ENCODE measurements around the gene NGFR. TPM values are rescaled to one million over a fixed set of nuclear protein-coding genes. Genes with fewer than 3 reads are reported as not detected.

NGFR gene
- total RNA-seq, 1 donor from 2014 or later, result 334 TPM

- DNase-seq (ENCODE audit: low read depth, low spot score), result no peak
- TF ChIP-seq CTCF (conservative IDR thresholded peaks at IDR 0.05), result no peak
- Mint-ChIP-seq H3K27ac (ENCODE audit: unreplicated experiment) (no peak overlapping the region), H3K4me1 (peaks cover 72% of the 10 kb centered on the region), H3K9me3 (no peaks in the 10 kb centered on the region), H3K27me3 (ENCODE audit: low read depth) (peaks cover 25% of the 10 kb centered on the region), H3K4me3 (no peak overlapping the region), H3K36me3 (ENCODE audit: low read depth) (no peaks in the 10 kb centered on the region)
Measured at GRCh38 chr17:49480836-49481615, 14.1 kb upstream of the NGFR start.

- H3K4me1 Mint-ChIP-seq, result peaks cover 77% of the 10 kb centered on the region
- H3K36me3 Mint-ChIP-seq (ENCODE audit: low read depth), result no peaks in the 10 kb centered on the region
Measured at GRCh38 chr17:49482144-49482817, 12.8 kb upstream of the NGFR start.

DNA sequence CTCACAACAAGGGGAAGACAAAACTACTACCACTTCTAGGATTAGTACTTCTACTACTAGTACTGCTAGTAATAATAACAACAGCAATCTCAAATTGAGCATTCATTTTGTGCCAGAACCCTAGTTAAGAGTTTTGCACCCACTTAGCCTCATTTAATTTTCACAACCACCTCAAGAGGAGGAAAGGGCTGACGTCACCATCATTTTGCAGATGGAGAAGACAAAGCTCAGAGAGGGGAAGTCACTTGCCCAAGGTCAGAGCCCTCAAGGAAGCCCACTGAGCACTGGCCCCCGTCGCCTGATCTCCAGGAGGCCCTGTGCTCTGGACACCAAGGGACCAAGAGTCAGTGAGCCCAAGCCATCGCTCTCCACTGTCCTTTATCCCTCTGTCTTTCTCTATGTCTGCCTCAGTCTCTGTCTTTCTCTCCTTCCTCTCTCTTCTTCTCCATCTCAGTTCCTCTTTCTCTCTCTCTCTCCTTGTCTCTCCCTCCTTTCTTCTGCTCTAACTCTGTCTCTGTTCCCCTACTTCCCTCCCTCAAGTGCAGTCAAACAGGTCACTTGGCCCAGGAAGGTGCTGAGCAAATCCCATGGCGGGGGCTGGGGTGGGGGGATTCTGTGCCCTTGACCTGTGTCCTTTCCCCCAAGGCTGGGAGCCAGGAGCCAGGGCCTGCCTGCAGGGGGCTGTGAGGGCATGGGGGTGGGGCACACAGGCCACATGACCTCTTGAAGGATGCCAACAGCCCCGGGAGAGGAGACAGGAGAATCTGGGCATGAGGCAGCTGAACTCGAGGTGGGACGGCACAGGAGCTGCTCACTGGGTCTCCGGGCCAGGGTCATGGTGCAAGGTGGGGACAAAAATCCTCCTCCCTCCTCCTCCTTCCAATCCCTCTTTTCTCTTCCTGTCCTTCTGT is 11.2 kb upstream of the NGFR start:
- TF ChIP-seq CTCF (conservative IDR thresholded peaks at IDR 0.05), result no peak
- Mint-ChIP-seq H3K4me3 (no peak overlapping the region), H3K27ac (ENCODE audit: unreplicated experiment) (peak overlapping the region; percentile 97), H3K36me3 (ENCODE audit: low read depth) (no peaks in the 10 kb centered on the region), H3K4me1 (peaks cover 83% of the 10 kb centered on the region), H3K9me3 (no peaks in the 10 kb centered on the region), H3K27me3 (ENCODE audit: low read depth) (peaks cover 23% of the 10 kb centered on the region)
- no peak for DNase-seq (ENCODE audit: low read depth, low spot score)

More at GRCh38 chr17:49482144-49482817, 12.8 kb upstream of the NGFR start:
- no peak overlapping the region for H3K27ac Mint-ChIP-seq (ENCODE audit: unreplicated experiment)
- peaks cover 28% of the 10 kb centered on the region for H3K27me3 Mint-ChIP-seq (ENCODE audit: low read depth)
- TF ChIP-seq CTCF (conservative IDR thresholded peaks at IDR 0.05), result no peak
- DNase-seq (ENCODE audit: low read depth, low spot score), result no peak
- no peaks in the 10 kb centered on the region for H3K9me3 Mint-ChIP-seq
- H3K4me3 Mint-ChIP-seq, result no peak overlapping the region

GRCh38 chr17:49484588-49484987 is 10.5 kb upstream of the NGFR start:
- peaks cover 21% of the 10 kb centered on the region for H3K27me3 Mint-ChIP-seq (ENCODE audit: low read depth)
- H3K4me1 Mint-ChIP-seq, result peaks cover 80% of the 10 kb centered on the region
- TF ChIP-seq CTCF (conservative IDR thresholded peaks at IDR 0.05), result no peak
- no peak for DNase-seq (ENCODE audit: low read depth, low spot score)
- H3K36me3 Mint-ChIP-seq (ENCODE audit: low read depth), result no peaks in the 10 kb centered on the region
- no peaks in the 10 kb centered on the region for H3K9me3 Mint-ChIP-seq
- no peak overlapping the region for H3K4me3 Mint-ChIP-seq
- peak overlapping the region; percentile 97 for H3K27ac Mint-ChIP-seq (ENCODE audit: unreplicated experiment)

GRCh38 chr17:49486012-49486641 is 9.0 kb upstream of the NGFR start:
- no peak for TF ChIP-seq CTCF (conservative IDR thresholded peaks at IDR 0.05)
- no peak for DNase-seq (ENCODE audit: low read depth, low spot score)
- H3K4me1 Mint-ChIP-seq, result peaks cover 83% of the 10 kb centered on the region
- H3K9me3 Mint-ChIP-seq, result no peaks in the 10 kb centered on the region
- peaks cover 22% of the 10 kb centered on the region for H3K27me3 Mint-ChIP-seq (ENCODE audit: low read depth)
- no peak overlapping the region for H3K4me3 Mint-ChIP-seq
- H3K27ac Mint-ChIP-seq (ENCODE audit: unreplicated experiment), result no peak overlapping the region
- no peaks in the 10 kb centered on the region for H3K36me3 Mint-ChIP-seq (ENCODE audit: low read depth)

Measured in neural crest cell (in vitro differentiated cells).